Hepatic stellate cell (primary cell): ENCODE results near the gene SMYD5.
A peak's percentile ranks its signal among the peaks of the same experiment; 100 is the strongest.

ENCODE experiments used
- DNase-seq: peaks from one replicate; pipeline ENCODE4 v3.0.0; 2011; ENCODE audit warnings: low spot score

The SMYD5 gene

GRCh38 chr2:73205611-73206010 is 8.4 kb upstream of the SMYD5 start:
- no peak for DNase-seq

- DNase-seq, result no peak
Measured at GRCh38 chr2:73208258-73208657, 5.8 kb upstream of the SMYD5 start.

DNA sequence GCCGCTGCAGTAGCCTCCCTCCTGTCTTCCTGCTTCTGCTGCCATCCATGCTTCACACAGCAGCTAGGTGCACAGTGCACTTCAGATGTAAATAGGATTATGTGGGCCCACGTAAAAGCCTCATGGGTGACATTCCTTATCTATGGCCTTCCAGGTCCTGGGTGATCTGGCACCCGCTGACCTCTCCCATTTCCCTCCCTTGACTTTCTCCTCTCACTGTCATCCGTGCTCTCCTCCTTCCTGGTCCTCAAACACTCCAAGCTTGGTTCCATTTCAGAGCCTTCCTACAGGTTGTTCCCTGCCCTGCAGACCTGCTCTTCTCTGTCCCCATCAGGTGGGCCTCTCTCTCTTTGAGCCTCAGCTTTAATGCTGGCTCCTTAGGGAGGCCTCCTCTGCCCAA is 4.0 kb upstream of the SMYD5 start:
- no peak for DNase-seq

GRCh38 chr2:73210696-73211095 is 3.3 kb upstream of the SMYD5 start:
- no peak for DNase-seq

DNA sequence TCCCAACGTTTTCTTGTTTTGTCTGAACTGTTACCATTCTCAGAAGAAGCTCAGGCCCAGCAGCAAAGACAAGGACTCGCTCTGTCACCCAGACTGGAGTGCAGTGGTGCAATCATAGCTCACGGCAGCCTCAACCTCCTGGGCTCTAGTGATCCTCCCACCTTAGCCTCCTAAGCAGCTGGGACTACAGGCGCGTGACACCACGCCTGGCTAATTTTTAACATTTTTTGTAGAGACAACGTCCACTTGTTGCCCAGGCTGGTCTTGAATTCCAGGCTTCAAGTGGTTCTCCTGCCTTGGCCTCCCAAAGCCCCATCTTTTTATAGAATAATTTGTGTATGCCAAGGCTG is 2.0 kb upstream of the SMYD5 start:
- DNase-seq, result no peak

DNA sequence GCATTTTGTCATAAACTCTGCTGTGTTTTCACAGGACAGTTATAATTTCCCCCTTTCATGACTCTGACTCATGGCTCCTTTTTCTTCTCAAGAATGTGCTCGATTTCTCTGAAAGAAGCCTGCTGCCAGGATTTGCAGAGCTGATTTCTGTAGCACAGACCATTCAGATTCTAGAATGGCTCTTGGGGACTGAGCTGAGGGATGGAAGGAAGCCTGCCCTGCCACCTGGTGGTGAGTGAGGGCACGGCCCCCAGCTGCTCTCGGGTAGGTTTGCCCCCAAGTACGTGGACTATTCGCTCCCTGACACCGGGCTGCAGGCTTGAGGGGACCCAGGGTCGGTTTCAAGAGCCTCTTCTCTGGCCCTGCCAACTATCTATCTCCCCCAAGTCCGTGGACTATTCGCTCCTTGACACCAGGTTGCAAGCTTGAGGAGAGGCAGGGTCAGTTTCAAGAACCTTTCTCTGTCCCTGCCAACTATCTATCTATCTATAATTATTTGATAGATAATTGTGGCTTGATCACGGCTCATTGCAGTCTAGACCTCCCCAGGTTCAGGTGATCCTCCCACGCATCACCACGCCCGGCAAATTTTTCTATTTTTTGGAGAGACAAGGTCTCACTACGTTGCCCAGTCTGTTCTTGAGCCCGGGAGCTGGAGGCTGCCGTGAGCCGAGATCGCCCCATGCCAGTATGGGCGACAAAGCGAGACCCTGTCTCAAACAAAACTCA is 1.4 kb upstream of the SMYD5 start:
- peak; percentile 88 for DNase-seq

- DNase-seq, result no peak
Measured at GRCh38 chr2:73215254-73215653, 1.2 kb downstream of the SMYD5 start.

- DNase-seq, result no peak
Measured at GRCh38 chr2:73217160-73217559, 3.1 kb downstream of the SMYD5 start.

GRCh38 chr2:73217826-73218225 is 3.8 kb downstream of the SMYD5 start:
- no peak for DNase-seq

- no peak for DNase-seq
Measured at GRCh38 chr2:73218298-73218697, 4.3 kb downstream of the SMYD5 start.

DNA sequence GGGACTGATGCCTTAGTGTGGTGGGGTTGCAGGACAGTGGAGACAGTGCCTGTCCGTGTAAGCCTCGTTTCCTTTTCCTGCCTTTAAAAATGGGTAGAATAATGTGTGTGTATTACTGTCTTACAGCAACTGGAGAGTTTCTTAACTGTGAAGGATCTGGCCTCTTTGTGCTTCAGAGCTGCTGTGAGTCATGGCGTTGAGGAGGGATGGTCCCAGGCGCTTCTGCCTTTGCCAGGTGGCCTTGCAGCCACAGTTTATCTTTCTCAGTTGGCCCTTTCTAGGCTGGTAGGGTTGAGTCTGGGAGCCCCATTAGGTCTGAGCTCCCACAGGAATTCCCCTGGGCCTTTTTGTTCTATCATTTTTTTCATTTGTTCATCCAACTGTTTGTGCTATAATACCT is 9.8 kb downstream of the SMYD5 start:
- no peak for DNase-seq

- DNase-seq, result no peak
Measured at GRCh38 chr2:73225513-73226360, 11.7 kb downstream of the SMYD5 start.

DNA sequence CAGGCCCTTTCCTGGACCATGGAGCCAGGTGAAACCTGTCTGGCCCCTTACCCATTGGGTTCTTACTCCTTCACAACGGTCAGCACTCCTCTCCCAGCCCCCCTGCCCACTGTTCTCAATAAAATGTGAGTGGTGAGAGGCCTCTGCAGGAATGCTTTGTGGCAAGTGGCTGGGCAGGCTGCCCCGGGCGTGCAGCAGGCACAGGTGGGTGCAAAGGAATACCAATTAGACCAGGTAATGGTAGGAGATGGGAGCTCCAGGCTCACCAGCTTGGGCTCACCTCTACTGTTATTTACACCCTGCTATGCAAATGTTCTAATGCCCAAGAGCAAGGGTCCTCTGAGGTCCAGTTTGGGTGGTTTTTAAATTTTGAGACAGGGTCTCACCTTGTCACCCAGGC is 13.0 kb downstream of the SMYD5 start:
- no peak for DNase-seq

DNA sequence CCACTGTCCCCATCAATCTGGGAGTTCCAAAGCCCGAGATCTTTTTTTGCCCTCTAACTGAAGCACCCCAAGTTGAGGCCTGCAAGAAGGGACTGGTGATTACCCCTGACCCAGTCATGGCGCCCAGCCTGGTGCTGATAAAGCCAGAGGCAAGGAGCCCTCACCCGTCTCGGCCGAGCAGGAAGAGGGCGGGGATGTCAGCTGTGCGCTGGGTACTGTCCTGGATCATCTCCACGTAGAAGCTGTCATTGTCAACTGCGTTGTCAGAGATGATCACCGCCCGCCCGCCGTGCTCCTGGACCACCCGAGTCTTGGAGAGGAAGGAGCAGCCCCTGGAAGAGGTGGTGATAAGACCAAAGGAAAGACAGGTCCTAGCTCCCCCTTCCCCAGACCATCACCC is 14.6 kb downstream of the SMYD5 start:
- DNase-seq, result no peak

- DNase-seq, result no peak
Measured at GRCh38 chr2:73232403-73233153, 18.5 kb downstream of the SMYD5 start.

DNA sequence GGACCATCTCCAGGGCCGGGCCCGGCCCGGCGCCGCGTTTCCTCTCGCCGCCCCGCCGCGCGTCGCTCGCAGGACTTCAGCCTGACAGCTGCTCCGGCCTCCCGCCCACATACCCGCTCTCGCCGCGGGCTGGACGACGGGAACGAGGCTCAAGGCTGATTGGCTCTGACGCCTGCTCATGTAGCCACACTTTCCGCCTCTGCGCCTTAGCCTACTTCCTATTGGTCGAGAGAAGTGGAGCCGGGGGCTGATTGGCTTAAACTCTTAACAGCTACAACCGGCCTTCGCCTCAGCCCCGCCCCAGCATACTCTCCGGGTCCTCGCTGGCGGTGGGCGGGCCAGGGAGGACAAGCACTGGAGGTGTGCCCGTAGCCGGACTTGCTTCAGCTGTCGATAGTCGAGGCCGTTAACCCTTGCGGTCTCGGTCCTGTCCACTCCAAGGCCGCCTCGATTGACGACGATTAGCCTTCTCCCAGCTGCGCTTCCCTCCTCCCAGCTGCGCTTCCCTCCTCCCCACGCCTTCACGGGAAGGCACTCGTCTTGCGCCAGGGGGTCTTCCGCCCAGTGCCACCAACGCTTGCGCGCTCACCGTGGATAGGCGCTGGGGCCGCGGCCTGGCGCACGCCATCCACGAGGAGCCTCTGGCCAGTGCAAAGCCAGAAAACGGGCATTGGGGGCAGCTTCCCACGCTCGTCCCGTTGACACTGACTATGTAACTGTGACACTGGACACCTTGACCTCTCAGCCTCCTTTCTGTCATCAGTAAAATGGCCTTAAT is 19.3 kb downstream of the SMYD5 start, which contains the start of gene PRADC1:
Gene PRADC1, minus strand, starts transcription at position 86 of the 778 bp plus-strand sequence. Its CDS starts 79 bp downstream, at position 7.
- DNase-seq, result peak; percentile 100

- DNase-seq, result peak; percentile 89
Measured at GRCh38 chr2:73233932-73234832, 20.1 kb downstream of the SMYD5 start, which contains the start of gene CCT7. TSS of gene CCT7 (plus strand) at chr2:73234308. CDS start at chr2:73234379, 71 bp downstream.

GRCh38 chr2:73235315-73236028 is 21.4 kb downstream of the SMYD5 start:
- DNase-seq, result no peak

DNA sequence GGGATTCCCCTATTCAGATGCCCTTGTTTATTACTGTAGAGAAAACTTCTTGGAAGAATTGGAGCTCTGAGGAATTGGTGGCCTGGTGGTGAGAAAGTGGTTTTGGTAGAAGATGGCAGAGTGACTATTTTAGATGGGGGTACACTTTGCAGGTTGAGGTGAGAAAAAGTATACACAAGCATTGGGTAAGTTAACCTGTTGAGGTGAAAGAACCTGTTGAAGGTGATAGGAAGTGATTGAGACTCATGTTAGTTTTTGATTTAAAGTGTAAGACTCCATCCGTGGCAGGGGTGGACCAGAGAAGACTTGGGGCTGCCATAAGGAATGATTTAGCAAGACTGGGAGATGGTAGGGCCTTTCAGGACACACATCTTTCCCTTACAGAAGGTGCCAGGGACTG is 23.1 kb downstream of the SMYD5 start:
- no peak for DNase-seq

DNA sequence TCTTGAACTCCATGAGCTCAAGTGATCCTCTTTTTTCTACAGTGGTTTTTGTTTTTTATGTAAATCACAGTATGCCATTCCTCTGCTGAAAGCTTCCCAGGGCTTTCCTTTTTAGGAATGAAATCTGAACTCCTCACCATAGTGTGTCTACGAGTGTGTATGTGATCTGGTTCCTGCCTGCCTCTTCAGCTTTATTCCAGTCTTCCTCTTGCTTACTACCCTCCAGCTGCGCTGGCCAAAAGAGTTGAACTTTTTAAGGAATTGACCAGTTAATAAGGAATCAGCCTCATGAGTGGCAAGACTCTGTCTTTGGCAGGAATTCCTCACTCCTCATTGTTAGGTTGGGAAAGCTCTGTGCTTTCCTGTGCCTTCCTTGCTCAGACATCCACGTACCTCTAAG is 24.1 kb downstream of the SMYD5 start:
- no peak for DNase-seq
